Measurements from ENCODE around the gene MAL.
"Not testable (repeated sequence)": the region's sequence is repeated elsewhere in the genome, so short reads cannot be mapped to it uniquely, and the experiment has no call there.

MAL gene

DNA sequence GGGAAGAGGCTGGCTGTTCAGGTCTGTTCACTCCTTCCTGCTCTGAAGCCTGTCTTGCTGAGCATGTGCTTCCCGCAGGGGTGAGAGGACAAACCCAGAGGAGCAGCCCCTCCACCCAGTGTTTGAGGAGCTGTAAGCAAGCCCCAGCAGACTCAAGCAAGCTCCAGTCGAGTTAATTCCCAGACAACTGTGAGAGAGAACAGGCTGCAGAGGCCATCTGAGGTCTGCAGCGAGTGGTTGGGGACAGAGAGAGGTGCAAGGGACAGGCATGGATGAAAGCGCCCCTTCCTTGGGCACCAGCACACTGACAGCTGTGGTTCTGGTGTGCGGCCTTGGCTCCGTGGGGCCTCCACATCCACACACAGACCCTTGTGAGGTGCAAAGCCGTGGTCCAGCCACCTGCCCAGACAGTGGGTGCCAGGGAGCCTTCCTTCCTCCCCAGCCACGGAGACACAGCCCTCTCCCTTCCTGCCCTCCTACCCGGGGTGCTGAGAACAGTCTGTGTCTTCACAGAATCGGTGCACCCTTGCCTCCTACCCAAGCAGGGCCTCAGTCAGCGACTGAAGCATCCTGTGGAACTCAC, 36.2 kb downstream of the MAL start:
- DNase-seq (ENCODE audit: low spot score) = no peak

DNA sequence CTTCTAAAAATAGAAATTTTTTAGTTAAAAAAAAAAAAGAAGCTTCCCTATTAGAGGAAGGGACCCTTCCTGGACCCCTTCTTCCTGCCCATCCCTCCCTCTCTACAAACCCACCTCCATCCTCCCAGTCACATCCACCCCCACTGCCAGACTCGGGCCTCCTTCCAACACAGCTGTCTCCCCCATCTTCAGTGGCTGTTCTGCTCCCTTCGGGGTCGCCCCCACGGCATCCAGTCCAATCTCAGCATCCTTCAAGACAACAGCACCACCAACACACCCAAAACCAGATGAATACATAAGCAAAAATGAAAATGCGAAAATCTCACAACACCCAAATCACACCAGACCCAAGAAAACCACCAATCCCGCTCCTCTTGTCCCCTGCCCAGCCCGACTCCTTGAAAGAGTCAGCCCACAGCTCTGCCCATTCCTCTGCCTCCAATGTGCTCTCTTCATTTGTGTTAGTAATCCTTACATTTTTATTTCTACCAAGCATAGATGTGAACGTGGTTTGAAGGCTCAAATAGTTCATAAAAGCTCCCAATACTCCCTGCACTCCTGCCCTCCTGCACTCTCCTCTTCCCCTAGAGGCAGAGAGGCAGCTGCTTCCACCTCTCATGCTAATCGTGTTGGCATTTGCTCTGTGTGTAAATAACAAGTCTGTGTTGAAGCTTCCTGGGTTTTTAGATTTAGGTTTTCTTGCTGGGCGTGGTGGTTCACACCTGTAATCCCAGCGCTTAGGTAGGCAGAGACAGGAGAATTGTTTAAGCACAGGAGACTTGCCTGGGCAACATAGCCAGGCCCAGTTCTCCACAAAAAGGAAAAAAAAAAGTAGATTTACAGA, 37.0 kb downstream of the MAL start:
- no peak for DNase-seq (ENCODE audit: low spot score)

DNA sequence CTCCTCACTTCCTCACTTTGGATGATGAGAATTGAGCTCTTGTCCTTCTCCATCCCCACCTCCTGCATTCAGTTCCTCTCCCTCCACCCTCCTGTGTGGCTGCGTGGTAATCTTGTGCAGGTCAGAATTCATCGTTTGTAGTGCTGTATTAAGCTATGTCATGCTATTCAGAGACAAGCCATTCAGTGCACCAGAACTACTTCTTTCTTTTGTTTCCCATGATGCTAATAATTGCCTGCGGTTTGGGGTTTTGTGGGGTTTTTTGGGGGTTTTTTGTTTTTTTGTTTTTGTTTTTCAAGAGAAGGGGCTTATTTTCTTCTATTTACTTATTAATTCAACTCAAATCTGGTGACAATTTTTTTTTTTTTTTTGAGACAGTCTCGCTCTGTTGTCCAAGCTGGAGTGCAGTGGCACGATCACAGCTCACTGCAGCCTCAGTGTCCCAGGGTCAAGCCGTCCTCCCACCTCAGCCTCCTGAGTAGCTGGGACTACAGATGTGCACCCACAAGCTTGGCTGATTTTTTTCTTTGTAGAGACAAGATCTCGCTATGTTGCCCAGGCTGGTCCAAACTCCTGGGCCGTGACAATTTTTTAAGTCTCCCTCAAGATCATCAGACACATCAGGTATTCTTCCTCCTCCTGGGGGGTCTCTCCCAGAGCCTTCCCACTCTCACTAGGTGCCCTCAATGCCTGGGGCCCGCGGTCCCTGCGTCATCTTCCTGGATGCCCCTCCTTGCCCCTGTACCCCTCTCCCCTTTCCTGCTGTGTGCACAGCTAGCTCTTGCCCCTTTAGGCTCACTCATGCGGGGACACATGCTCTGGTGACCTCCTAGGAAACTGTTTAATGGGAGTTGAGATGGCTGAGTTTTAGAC, 37.8 kb downstream of the MAL start:
- no peak for DNase-seq (ENCODE audit: low spot score)

DNA sequence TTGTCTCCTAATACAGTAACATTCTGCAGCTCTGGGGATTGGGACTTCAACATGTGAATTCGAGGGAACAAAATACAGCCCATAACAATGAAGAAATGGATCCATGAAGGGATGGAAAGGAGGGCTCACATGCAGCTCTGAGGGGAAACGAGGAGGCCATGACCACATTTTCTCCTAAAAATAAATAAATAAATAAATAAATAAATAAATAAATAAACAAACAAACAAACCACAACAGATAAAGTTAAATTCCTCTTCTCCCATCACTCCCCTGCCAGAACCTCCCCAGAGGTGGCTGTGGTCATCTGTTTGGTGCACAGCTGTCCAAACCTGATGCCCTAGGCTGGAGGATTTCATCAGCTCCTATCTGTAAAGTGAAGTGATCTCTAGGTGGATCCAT, 42.7 kb downstream of the MAL start:
- no peak for DNase-seq (ENCODE audit: low spot score)

DNA sequence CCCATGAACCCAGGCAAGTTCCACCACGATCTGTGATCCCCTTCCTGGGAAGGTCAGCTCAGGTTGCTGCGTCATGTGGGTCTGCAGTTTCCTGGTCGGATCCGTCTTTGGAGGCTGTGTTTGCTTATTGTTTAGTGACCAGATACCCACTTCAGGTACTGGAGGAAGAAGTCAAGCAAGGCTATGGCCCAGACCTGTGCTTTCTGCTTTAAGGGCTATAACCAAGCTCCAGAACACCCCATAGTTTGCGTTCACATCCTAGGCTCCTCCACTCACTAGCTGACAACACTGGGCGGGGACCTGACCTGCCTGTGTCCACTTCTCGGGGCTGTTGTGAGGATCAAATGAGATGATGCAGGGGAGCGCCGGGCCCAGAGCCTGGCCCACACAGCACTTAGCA, 44.0 kb downstream of the MAL start:
- DNase-seq (ENCODE audit: low spot score) = no peak

DNA sequence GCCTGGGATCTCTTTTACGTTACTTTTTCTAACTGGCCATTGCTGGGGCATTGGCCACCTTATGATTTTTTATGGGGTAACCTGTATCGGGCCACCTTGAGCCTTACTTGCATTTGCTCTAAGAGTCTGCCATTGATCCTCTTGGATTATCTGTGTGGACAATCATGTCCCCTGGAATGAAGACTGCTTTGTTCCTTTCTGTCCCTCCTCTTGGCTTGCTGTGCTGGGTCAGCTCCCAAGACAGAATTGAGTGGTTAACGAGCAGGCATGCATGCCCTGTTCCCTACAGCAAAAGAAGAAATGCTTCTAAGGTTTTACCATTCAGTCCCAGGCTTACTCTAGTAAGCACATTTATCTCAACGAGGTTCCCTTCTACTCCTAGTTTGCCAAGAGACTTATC, 46.3 kb downstream of the MAL start:
- no peak for DNase-seq (ENCODE audit: low spot score)

DNA sequence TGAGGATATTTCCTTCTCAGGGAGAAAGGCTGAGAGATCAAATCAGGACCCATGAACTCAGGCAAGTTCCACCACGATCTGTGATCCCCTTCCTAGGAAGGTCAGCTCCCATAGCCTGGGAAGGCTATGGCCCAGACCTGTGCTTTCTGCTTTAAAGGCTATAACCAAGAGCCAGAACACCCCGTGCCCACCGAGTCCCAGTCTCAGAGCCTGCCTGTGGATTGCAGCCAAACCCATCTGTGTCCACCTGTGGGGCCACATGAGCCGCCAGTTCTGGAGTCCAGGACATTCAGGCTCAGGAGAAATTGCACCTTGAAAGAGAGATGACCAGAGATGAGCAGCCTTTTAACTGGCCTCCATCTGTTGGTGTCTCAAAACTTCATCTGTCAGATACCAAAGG, 46.9 kb downstream of the MAL start:
- no peak for DNase-seq (ENCODE audit: low spot score)

DNA sequence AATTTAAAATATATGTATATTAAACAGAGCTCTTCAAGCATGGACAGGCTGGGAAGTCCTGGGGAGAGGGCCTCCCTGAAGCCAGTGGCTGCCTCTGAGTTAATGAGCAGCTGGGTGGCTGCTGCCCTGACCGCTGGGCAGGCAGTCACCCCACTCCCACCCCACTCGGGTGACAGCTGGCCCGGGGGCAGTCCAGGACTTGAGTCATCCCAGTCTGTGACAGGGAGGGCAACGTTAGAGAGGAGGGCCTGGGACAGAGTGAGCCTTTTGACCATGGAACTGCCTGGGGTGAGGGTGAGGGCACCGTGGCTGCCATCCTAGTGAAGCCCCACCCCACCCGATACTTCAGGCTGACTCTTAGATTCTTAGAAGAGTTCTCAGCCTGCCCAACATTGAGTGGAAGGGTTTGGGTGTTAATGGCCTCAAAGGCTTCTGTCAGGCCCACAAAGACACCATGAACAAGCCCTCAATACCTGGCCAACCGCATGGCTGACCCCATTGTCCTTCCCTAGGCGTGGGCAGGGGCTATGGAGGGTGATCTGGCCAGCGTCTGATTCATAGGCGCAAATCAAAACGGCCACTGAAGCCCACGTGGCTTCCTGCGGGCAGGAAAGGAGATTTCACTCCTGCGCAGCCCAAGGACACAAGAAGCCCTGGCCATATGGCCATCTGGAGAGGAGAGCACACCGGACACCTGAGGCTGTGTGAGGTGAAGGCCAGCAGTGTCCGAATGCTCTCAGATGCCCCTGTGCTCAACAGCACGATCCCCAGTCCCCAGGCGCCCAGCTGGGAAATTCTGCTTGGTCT, 48.6 kb downstream of the MAL start:
- no peak for DNase-seq (ENCODE audit: low spot score)

DNA sequence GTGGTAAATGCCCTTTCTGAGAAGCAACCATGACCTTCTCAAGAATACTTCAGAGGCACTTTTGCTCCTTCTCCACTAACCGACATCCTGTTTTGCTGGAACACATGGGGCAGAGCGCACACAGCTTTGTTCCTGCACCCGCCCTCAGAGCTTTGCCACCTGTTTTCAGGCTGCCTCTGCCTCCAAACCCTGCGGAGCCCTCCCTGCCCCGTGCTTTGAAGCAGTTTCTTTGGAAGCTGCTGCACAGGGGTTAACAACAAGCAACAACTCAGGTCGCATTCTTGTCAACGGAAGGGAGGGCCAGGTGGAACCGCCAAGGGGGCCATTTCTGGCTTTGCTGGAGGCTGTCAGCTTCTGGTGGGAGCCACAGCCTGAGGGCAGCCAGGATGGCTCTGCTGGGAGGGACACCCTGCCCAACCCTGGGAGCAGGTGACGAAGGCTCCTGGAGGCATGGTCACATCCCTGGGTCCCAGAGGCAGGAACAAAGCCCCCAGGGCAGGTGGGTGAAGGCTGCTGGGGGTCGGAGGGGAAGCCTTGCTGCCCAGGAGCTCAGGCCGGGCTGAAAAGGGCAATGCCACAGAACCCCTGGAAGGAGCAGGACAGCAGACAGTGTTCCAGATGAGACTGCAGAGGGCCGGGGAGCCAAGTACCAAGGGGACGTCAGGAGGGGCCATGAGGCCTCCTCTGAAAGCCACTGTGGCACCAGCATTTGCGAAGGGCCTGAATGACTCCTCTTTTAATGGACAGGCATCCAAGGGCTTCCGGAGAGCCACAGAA, 49.3 kb downstream of the MAL start:
- DNase-seq (ENCODE audit: low spot score) = no peak

DNA sequence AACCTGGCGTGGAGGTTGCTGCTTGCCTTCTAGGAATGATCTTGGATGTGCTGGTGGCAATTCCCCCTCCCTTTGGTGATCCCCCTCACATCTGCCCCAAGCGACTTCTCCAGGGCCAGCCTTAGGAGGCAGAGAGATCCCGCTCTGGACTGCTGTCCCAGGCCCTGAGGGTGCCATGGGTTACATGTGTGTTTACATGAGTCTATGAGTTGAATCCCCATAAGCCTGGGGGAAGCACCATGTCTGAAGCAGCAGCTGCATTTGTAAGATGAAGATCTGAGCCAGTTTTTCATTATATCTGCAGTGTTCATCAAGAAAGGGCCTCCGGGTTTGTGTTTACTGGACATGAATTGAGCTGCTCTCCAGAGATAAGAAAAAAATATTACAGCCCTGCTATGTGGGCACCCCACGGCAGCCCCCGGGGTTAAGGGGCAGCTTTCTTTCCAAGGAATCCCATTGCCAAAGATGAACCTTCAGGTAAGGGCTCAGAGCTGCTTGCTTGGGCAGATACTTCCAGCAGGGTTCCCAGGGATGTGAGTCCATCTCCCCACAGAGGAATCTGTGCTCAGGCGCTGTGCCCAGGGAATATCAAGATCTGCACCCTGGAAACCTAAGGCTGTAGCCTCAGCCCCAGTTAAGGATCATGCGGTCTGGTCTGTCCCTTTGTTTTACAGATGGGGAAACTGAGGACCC, 50.1 kb downstream of the MAL start:
- DNase-seq (ENCODE audit: low spot score) = no peak

DNA sequence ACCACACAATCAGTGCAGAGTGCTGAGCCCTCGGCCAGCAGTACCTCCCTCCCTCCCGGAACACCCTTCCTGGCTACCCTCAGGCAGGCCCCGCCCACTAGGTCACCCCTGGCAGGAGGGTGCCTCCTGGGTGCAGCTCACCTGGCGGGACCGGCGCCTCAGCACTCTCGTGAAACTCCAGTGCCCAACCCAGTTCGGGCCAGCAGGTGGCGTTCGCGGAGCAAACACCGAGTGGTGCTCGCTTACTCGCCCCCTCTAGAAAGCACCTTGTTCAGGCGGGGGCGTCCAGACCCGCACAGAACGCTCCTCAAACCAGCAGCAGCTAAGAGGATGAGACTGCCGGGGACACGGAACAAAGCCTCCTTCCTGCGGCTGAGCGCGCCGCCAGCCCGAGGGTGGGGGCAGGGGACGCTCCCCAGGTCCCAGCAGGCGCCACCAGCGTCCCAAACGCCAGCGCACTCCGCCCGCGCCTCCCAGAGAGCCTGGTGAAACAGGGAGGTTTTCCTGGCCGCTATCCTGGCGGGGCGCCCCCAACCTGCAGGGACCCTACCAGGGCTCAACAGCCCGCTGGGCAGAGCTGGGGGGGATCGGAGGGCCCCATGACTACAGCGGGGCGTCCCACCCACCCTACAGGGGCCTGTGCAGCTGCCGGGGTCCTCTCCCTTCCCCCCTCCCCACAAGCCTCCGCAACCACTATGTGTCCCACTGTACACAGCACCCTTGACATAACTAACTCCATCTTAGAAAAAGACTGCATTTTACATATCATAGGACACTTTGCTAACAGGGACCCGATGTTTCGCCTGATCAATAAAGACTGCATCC, 51.4 kb downstream of the MAL start:
- DNase-seq (ENCODE audit: low spot score) = peak; percentile 60

DNA sequence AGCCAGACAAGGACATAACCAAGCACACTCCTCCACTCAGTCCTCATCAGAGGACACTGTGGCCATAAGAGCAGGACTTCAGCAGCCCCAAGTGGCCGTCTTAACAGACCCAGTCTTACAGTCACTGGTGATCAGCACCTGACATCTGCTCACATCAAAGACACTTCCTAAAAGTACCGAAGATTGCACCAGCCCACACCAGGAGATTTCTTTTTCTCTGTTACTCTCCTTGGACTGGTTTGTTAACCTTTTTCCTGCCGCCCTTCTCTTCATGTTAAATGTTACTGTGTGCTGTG, 52.0 kb downstream of the MAL start:
- DNase-seq (ENCODE audit: low spot score) = no peak

DNA sequence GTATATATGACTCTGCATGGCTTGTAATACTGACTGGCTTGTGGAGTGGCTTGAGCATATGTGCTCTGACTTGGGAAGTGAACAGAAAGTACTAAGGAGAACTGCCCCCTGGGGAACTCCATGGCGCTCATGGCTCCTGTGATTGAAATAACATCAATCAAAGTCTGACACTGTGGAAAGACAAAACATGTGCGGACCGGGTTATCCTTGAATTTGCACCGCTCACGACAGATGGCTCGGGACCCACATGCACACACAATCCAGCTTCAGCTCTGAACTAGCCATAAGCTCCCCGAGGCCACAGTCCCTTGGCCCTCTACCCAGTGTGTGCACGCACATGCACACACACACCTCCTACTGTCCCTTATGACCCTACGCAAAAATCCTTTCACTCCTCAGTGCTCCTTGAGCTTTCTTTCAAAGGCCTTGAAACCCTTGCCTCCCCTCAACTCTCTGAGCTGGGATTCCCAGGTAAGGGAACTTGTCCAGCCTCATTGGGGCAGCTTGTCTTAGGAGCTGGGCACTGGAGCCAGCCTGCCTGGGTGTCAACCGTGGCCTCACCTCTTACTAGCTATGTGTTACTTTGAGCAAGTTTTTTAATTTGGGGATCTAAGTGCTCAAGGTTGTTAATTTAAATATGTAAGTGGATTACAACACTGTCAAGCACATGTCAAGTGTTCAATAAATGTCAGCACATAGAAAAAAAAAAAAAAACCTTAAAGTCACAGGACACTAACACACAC, 52.5 kb downstream of the MAL start:
- no peak for DNase-seq (ENCODE audit: low spot score)

DNA sequence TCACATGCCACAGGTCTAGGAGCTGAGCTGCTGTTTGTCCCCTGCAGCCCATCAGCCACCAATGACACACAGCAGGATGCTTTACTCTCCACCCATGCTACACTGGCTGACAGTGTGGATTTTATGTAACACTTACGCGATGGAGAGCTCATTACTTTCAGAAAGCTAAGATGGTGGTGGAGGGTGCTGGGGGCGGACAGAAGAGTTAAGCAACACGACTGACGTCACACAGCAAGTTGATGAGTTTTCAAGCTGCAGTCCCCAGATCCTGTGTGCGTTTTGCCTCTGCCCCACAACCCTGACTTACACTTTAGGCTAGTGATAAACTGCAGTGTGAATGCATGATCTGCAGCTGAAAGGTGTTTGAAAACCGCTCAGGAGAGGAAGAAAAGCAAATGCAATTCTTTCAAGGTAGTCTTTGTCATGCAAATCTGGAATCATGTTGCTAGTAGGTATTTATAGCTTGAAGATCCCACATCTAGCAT, 53.7 kb downstream of the MAL start:
- no peak for DNase-seq (ENCODE audit: low spot score)

DNA sequence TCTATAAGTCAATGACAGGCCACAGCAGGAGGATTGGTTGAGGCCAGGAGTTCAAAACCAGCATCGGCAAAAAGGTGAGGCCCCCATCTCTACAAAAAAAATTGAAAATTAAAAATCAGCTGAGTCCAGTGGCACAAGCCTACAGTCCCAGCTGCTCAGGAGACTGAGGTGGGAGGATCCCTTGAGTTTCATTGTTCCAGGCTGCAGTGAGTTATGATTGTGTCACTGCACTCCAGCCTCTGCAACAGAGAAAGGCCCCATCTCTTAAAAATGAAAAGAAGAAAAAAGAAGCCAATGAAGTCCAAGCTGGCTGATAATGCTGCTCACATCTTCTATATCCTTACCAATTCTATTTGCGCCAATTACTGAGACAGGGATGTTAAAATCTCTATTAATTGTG, 57.0 kb downstream of the MAL start:
- no peak for DNase-seq (ENCODE audit: low spot score)

DNA sequence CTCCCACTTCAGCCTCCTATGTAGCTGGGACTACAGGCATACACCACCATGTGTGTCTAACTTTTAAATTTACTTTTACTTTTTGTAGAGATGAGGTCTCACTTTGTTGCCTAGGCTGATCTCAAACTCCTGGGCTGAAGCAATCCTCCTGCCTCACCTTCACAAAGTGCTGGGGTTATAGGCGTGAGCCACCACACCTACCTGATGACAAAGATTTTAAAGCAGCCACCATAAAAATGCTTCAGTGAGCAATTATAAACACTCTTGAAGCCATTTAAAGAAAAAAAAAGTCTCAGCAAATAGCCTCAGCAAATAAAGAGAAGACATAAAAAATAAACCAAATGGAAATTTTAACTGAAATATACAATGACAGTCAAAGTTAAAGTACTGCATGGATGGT, 60.5 kb downstream of the MAL start:
- no peak for DNase-seq (ENCODE audit: low spot score)

DNA sequence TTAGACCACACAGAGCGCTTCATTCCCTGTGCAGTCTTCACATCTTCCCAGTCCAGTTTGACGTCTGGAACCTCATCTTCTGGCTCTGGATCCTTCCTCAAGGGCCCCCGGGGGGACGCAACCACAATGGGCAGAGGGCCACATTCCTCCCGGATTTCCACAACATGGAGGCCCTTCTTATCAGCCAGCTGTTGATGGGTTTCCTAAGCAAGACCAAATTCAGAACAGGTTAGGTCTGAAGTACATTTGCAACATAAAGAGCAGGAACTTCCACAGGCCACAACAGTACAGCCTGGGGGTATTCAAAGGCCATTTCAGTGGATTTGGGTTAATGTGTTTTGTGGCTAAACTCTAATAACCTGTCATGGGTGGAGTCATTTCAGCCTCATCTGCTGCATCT, 61.9 kb downstream of the MAL start:
- DNase-seq (ENCODE audit: low spot score) = no peak

DNA sequence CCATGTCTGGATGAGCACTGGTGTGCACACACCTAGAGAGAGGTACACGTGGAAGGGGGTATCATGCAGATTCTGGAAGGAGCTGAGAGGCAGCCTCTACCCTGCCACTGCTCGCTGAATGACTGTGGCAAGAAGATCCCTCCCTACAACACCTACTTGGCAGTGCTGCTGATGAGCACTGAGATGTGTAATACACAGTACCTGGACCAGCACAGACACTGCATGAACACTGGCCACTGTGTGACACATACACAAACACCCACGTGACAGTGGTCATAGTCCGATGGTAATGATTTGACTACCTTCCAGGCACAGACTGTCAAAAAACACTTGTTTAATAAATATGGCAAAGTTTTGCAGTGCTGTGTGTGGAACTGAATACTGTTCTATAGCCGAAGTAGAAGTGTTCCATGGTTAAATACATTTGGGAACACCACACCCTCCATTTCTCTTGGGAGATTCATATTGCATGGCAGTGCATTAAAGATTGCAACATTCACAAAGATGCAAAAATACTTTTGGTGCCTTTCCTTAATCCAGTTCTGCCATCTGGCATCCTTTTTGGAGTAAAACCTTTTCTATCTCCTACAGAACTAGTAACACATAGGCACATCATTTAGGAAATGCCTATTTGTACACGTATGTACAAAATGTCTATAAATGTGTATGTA, 66.5 kb downstream of the MAL start:
- DNase-seq (ENCODE audit: low spot score) = no peak

DNA sequence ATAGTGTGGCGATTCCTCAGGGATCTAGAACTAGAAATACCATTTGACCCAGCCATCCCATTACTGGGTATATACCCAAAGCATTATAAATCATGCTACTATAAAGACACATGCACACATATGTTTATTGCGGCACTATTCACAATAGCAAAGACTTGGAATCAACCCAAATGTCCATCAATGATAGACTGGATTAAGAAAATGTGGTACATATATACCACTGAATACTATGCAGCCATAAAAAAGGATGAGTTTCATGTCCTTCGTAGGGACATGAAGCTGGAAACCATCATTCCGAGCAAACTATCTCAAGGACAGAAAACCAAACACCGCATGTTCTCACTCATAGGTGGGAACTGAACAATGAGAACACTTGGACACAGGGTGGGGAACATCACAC, 72.8 kb downstream of the MAL start:
- not testable (repeated sequence) for DNase-seq (ENCODE audit: low spot score)
